ENCODE results near the gene ARIH2.

GRCh38 chr3:48899273-48899672 lies 19.4 kb upstream of the ARIH2 start:
- TF ChIP-seq CTCF (IDR thresholded peaks at IDR 0.05) (no peak), POLR2A (IDR thresholded peaks at IDR 0.05) (no peak)
